ENCODE data around the gene FCRLB. TPM values are rescaled to one million over a fixed set of nuclear protein-coding genes. Genes with fewer than 3 reads are reported as not detected.
A peak's percentile ranks its signal among the peaks of the same experiment; 100 is the strongest.

Gene FCRLB
- total and polyA plus RNA-seq, 7 donors: 0.06 to 0.58 (median 0.19) TPM; not detected in 1

DNA sequence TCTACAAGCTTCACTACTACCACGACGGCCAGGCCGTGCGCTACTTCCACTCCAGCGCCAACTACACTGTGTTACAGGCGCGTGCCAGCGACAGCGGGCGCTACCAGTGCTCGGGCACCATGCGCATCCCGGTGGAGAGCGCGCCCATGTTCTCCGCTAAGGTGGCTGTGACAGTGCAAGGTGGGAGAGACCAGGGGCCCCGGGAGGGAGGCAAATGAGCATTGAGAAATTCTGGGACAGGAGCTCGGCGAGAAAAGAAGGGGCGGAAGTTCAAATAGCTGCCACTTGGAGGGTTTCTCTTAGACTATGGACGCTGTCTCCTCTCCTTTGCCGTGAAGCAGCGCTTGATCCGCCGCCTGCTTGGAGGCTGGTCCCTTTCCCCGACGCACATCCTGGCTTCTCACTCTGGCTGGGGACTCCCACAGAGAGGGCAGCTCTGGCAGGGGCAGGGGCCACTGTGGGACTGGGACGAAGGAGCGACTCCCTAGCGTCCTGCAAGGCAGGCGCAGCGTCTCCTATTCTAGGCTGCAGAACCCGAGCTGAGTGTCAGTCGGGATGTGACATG is 4.6 kb downstream of the FCRLB start:
- WGBS, 3 donors: 0 to 1% (median 1%) methylated on average over 31 to 34 of the region's 34 CpGs
- peak overlapping the region; percentile 68 for H3K27ac ChIP-seq
- TF ChIP-seq, protein P1, sequence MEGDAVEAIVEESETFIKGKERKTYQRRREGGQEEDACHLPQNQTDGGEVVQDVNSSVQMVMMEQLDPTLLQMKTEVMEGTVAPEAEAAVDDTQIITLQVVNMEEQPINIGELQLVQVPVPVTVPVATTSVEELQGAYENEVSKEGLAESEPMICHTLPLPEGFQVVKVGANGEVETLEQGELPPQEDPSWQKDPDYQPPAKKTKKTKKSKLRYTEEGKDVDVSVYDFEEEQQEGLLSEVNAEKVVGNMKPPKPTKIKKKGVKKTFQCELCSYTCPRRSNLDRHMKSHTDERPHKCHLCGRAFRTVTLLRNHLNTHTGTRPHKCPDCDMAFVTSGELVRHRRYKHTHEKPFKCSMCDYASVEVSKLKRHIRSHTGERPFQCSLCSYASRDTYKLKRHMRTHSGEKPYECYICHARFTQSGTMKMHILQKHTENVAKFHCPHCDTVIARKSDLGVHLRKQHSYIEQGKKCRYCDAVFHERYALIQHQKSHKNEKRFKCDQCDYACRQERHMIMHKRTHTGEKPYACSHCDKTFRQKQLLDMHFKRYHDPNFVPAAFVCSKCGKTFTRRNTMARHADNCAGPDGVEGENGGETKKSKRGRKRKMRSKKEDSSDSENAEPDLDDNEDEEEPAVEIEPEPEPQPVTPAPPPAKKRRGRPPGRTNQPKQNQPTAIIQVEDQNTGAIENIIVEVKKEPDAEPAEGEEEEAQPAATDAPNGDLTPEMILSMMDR (IDR thresholded peaks at IDR 0.05): peak; percentile 26
- ATAC-seq: peak; percentile 41 to 67 (median 49)
- H3K9me3 ChIP-seq: no peaks in the 10 kb centered on the region
- H3K4me1 ChIP-seq: peaks cover 4% of the 10 kb centered on the region
- peak overlapping the region; percentile 72 for H3K4me3 ChIP-seq
- peak; percentile 39 to 65 for DNase-seq
- no peaks in the 10 kb centered on the region for H3K36me3 ChIP-seq (ENCODE audit: insufficient read depth in 1 of 2, low read depth in 1 of 2)
- intact Hi-C loops (cut with DNase I): no loop called here
- H3K27me3 ChIP-seq (ENCODE audit: insufficient read depth in 3 of 3, low read length in 2 of 3): peaks cover 0 to 55% (median 2%) of the 10 kb centered on the region in 3 donors

DNA sequence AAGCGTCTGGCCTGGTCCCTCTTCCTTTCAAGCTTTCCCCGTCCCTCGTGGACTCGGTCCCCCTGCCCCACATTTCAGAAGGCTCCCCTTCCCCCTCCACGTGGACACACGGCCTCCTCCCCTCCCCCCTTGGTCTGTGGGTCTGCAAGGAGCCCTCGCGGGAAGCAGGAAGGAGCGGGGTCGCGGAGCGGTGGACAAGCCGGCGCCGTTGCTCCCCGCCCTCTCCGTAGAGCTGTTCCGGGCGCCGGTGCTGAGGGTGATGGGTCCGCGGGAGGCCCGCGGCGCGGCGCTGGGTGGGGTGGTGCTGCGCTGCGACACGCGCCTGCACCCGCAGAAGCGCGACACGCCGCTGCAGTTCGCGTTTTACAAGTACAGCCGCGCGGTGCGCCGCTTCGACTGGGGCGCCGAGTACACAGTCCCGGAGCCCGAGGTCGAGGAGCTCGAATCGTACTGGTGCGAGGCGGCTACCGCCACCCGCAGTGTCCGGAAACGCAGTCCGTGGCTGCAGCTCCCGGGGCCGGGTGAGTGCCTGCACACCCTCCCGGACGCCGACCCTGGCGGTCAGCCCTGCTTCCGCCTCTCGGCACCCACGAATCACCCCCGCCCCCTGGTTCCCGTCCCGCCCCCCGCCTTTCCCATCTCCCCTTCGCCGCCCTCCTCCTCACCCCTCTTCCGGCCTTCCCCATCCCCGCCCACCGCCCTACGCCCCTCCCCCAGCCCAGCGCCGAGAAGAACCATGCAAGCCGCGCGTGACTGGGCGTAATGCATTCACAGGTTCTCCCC is 5.3 kb downstream of the FCRLB start:
- peaks cover 4% of the 10 kb centered on the region for H3K4me1 ChIP-seq
- intact Hi-C loops (cut with DNase I): no loop called here
- no peaks in the 10 kb centered on the region for H3K36me3 ChIP-seq (ENCODE audit: insufficient read depth in 1 of 2, low read depth in 1 of 2)
- 1% methylated on average over 59 to 83 of the region's 83 CpGs for WGBS, 3 donors
- H3K27ac ChIP-seq: peak overlapping the region; percentile 74
- peaks cover 2 to 59% (median 3%) of the 10 kb centered on the region in 3 donors for H3K27me3 ChIP-seq (ENCODE audit: insufficient read depth in 3 of 3, low read length in 2 of 3)
- ATAC-seq (peak; percentile 71 to 84 (median 78)), DNase-seq (peak; percentile 87 to 90)
- TF ChIP-seq, protein P1 (IDR thresholded peaks at IDR 0.05): no peak
- H3K4me3 ChIP-seq: peak overlapping the region; percentile 72
- no peaks in the 10 kb centered on the region for H3K9me3 ChIP-seq

DNA sequence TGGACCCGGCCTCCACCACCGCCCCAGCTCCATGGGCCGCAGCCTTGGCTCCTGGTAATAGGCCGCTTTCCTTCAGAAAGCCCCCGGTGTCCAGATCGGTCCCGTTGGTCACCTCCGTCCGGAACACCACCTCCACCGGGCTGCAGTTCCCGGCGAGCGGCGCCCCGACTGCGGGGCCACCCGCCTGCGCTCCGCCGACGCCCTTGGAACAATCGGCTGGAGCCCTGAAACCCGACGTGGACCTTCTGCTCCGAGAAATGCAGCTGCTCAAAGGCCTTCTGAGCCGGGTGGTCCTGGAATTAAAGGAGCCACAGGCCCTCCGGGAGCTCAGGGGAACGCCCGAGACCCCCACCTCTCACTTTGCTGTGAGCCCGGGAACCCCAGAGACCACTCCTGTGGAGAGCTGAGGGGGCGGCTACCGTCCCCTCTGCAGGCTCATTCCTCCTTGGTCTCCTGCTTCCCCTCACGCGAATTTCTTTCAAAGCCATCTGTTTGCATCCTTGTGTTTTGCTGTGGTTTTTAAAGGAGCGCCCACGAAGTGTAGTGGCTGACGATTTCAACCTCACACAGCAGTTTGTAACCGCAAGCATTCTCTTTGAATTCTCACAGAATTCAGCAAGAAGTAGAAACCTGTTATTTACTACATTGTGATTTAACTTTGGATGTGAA is 6.0 kb downstream of the FCRLB start:
- Histone ChIP-seq H3K36me3 (ENCODE audit: insufficient read depth in 1 of 2, low read depth in 1 of 2) (no peaks in the 10 kb centered on the region), H3K4me3 (peak overlapping the region; percentile 72), H3K27ac (peak overlapping the region; percentile 74), H3K9me3 (no peaks in the 10 kb centered on the region), H3K27me3 (ENCODE audit: insufficient read depth in 3 of 3, low read length in 2 of 3) (peaks cover 2 to 56% (median 7%) of the 10 kb centered on the region in 3 donors), H3K4me1 (peaks cover 4% of the 10 kb centered on the region)
- ATAC-seq: no peak
- DNase-seq: no peak
- TF ChIP-seq, protein P1 (IDR thresholded peaks at IDR 0.05): no peak
- intact Hi-C loops (cut with DNase I): no loop called here
- WGBS, 3 donors: 4 to 8% (median 7%) methylated on average over 38 of the region's 38 CpGs

DNA sequence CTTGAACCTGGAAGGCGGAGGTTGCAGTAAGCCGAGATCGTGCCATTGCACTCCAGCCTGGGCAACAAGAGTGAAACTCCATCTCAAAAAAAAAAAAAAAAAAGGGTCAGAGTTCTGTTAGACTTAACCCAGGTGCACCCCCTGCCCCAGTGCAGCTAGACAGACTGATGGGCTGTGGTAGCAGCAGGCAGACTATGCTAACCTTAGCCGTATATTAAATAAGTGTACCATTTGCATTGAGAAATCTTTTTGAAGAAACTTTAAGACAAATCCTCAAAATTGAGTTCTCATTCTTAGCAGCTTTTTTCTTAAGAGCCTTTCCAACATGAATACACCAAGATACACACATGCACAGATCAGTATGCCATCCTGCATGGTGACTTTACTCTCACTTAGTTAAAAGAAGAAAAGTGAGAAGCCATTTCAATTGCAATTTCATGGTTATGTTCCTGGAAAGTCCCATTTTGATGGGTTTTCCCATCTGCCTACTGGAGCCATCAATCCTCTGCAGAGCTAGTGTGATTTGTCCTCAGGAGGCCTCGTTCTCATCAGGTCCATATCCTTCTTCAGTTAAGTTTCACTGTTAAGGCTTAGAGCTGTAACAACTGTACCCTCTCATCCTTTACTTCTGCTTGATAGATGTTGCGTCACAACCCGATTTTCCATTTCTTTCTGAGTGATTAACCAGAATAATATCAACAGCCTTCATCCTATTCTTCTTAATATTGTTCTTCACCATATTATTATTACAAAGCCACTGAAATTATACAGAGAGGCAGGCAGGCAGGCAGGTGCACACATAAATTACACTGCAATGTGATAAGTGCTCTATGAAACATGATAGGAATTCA is 7.3 kb downstream of the FCRLB start:
- H3K27ac ChIP-seq: no peak overlapping the region
- intact Hi-C loops (cut with DNase I): no loop called here
- no peaks in the 10 kb centered on the region for H3K36me3 ChIP-seq (ENCODE audit: insufficient read depth in 1 of 2, low read depth in 1 of 2)
- H3K4me1 ChIP-seq: peaks cover 4% of the 10 kb centered on the region
- H3K4me3 ChIP-seq: no peak overlapping the region
- TF ChIP-seq, protein P1 (IDR thresholded peaks at IDR 0.05): no peak
- no peak for DNase-seq
- 56 to 64% (median 63%) methylated on average over 4 to 7 of the region's 7 CpGs for WGBS, 3 donors
- no peak for ATAC-seq
- peaks cover 2 to 46% (median 7%) of the 10 kb centered on the region in 3 donors for H3K27me3 ChIP-seq (ENCODE audit: insufficient read depth in 3 of 3, low read length in 2 of 3)
- no peaks in the 10 kb centered on the region for H3K9me3 ChIP-seq
